Dedifferentiated amniotic fluid mesenchymal stem cell (primary cell): ENCODE results near the gene FKRP.
"Not testable (repeated sequence)": the region's sequence is repeated elsewhere in the genome, so short reads cannot be mapped to it uniquely, and the experiment has no call there.

Experiments used
- DNase-seq: peaks from one replicate; pipeline ENCODE4 v3.0.0-alpha.2; 2016; ENCODE audit errors: extremely low spot score

FKRP gene

DNA sequence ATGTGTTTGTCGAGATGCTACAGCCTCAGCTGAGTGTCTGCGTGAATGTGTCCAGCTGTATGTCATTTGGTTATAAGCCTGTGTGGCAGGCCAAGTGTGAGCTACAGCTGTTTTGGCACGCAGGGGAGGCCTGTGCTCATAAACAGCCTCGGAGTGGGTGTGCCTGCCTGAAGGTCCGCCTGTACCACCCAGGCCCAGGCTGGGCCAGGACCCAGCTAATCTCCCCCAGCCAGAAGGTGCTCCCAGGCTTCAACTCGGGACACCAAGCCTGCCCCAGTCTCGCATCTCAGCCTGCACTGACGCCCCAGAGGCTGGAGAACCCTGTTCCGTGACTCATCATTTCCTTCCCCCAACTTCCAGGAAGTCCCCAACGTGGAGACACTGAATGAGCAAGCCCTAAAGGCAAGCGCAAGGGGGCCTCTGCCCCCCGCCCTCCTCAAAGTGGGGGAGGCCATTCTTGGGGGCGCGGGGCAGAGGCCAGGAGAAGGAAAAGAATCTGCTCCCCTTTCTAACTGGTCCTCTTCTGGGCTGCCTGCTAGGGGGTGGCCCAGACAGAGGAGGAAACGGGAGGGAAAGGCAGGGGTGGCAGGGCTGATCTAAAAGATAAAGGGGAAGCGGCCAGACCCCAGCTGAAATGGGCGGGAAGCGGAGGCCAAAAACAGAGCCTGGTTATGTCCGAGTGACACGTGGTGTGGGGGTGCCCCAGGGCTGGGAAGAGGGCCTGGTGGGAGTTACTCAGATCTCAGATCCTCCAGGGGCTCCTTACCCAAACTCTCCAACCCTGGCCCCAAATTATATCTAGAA, 40.6 kb downstream of the FKRP start:
- DNase-seq = peak; percentile 74

DNA sequence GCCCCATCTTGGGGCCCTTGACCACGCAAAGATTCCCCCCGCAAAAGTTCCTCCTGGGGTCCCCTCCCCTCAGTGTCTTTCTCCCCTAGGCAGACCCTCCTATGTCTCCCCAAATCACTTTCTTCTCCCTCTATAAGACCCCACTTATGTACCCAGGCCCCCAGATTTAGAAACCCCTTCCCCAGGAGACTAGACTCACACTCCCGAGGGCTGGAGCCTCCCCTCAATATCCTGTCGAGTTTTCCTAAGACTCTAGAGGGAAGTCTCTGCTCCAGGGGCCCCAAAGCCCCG, 41.1 kb downstream of the FKRP start:
- DNase-seq = no peak

DNA sequence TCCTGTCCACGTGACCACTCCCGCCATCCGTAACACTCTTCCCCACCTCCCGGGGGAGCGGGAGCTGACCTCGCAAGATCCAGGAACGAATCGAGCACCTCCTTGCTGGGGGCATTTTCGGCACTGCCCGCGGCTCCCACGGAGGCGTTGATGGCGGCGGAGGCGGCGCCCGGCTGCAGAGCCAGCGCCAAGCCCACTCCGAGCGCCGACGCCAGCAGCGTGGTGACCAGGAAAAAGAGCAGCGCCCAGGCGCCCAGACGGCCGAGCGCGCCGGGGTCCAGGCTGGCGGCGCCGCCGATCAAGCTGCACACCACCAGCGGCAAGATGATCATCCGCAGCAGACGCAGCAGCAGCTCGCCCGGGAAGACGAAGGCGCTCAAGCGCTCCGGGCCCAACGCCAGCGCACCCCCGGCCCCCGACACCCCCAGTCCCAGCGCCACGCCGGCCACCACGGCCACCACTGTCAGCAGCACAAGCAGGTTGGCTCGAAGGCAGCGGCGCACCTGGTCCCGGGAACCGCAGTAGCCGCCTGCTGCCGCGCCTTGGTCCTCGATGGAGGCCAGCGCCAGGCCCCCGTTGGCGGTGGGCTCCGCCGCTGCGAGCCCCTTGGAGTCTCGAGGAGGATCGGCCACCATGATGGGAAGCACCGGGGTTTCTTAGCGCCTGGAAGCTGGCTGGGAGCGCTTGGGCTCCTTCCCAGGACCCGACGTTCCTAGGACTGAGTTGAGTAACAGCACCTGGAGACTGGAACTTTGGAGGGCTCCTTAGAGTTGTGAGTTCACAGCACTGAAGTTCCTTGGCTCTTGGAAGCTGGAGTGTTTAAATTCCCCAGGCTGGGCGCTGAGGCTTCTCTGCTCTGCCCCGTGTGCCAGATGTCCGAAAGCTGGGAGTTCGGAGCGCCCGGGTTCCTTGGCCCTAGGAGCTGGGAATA, 41.7 kb downstream of the FKRP start:
- DNase-seq = peak; percentile 56

DNA sequence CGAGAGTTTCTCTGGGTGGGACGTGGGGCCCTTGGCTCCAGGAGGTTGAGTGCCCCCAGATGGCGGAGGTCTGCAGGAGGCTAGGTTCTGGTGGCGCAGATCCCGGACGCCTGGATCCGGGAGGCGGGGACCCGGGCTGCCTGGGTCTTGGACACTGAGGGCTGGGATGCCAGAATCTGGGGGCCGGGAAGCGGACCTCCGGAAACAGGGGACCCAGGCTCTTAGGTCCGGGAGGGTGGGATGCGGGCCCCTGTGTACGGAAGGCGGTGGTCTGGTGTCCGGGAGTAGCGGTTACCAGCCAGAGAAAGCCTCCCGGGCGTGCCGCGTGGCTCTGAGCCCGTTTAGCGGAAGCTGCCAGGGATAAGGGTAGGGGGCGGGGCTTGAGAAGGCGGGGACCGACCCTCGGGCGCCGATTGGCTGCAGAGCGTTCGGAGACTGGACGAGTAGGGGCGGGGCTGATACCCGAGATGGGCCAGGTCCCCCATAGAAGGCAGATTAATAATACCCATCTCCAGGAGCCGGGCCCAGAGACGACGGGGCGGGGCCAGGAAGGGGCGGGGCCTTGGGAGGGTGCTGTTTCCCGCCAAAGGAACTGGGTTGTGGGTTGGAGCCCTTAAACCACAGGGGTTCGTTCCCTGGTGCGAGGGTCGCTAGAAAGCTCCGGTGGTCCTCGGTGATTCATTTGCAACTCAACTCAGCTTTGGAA, 42.6 kb downstream of the FKRP start, which contains the start of gene SLC1A5:
SLC1A5 (minus strand) TSS at position 333 of the 706 bp plus-strand sequence. CDS start 629 bp downstream, outside the sequence.
- DNase-seq = peak; percentile 97

DNA sequence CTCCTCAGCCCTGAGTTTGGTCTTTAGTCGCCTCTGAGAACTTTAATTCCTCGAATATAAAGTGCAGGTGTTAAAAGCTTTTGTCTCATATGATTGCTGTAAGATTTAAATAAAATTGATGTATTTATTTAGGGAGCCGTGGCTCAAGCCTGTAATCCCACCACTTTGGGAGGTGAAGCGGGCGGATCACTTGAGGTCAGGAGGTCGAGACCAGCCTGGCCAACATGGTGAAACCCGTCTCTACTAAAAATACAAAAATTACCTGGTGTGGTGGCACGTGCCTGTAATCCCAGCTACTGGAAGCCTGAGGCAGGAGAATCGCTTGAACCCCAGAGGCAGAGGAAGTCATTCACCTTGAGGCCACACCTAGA, 43.1 kb downstream of the FKRP start:
- no peak for DNase-seq

DNA sequence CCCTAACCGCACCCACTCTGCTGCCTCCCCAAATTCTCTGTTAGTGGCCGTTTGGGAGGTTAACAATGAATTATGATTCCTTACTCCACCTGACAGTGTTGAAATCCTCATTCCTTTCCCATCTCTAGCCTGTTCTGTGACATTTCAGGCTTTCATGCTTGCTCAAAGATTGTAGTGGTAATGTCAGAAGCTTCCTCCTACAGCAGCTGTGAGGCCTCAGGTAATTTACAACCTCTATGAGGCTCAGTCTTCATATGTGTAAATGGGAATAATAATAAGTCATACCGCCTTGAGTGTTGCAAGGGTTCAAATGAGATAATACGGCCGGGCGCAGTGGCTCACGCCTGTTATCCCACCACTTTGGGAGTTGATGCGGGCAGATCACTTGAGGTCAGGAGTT, 43.5 kb downstream of the FKRP start:
- DNase-seq = no peak

DNA sequence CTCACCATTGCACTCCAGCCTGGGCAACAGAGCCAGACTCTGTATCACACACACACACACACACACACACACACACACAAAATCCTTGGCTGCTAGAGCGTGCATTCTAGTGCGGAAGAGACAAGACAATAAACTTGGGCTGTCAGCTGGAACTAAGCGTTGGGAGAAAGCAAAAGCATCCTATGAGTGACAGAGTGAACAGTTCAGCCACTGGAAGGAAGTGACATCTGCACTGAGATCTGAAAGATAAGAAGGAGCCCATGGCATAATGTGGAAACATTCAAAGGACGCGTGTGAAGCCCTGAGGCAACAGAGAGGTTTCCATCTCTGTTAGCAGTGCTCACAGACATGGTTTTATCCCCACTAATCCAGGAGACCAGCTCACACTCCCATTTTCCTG, 46.1 kb downstream of the FKRP start:
- DNase-seq = no peak

DNA sequence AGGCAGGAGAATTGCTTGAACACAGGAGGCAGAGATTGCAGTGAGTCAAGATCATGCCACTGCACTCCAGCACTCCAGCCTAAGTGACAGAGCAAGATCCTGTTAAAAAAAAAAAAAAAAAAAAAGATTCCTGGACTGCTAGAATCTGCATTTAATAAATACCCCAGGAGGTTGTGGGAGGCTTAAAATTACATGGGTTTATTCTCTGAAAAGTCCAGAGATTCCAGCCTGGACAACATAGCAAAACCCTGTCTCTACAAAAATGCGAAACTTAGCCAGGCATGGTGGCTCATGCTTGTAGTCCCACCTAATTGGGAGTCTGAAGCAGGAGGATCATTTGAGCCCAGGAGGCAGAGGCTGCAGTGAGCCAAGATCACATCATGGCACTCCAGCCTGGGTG, 52.0 kb downstream of the FKRP start:
- no peak for DNase-seq

DNA sequence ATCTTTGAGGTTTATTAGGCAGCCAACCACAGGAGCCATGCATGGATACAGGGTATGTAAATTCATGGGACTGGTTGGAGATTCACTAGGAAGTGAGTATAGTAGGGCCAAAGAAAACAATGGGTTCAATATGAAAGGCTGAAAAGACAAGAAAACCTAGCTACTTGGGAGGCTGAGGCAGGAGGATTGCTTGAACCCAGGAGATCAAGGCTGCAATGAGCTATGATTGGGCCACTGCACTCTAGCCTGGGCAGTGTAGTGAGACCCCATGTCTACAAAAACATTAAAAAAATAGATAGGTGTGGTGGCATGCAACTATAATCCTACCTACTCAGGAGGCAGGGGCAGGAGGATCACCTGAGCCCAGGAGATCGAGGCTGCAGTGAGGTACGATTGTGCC, 52.9 kb downstream of the FKRP start:
- no peak for DNase-seq

DNA sequence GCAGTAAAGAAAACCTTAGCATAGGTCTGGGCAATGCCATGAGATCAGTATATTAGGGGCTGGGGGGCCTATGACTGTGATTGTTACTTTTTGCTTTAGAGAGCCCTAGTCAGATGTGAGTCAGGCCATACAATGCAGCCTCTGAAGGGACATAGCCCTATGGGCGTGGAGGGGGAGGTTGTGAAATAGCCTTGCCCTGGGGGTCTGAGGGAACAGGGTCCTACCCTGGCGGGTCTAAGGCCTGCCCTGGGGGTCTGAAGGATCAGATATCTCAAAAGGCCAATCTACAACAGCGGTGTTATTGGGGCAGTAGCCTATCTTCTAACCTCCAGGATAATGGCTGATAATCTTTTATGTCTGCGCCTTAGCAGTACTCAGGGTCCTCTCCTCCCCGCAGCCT, 56.3 kb downstream of the FKRP start:
- DNase-seq = no peak

DNA sequence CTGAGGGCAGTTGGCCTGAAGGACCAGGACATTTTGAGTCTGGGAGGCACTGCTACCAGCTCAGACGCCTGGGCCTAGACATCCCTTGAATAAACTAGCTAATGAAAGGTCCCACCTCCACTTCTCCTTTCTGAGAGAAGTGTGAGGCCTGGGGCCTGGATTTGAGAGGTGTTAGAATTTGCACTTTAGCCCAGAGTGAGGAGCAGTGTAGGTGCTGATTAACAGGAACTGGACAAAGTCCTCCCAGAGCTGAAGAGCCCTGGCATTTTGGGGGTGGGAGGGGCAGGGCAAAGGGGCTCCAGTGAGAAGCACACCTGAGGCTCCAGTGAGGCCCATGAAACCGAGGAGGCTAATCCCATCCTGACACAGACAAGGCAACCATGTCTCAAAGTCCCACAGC, 57.7 kb downstream of the FKRP start:
- no peak for DNase-seq

DNA sequence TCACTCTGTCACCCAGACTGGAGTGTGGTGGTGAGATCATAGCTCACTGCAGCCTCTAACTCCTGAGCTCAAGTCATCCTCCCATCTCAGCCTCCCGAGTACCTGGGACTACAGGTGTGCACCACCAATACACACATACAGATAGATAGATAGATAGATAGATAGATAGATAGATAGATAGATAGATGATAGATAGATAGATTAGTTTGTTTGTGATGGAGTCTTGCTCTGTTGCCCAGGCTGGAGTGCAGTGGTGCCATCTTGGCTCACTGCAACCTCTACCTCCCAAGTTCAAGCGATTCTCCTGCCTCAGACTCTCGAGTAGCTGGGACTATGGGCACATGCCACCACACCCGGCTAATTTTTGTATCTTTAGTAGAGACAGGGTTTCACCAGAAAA, 58.6 kb downstream of the FKRP start:
- not testable (repeated sequence) for DNase-seq

DNA sequence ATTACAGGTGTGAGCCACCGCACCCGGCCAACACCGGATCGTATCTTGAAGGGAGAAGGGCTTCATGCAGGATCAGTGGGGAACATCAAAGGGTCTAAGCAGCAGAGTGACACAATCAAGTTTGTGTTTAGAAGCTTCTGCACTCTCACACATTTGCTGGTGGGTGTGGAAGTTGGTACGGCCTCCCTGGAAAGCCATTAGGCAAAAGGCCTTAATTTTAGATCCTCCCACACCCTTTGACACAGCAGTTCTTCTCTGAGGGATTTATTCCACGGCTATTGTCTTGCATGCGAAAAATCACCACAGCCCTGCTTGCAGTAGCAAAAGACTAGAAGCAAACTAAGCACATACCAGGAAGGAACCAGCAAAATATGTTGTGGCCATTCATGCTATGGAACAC, 60.8 kb downstream of the FKRP start:
- no peak for DNase-seq
